ENCODE measurements around the gene TRIM3.

Gene TRIM3

DNA sequence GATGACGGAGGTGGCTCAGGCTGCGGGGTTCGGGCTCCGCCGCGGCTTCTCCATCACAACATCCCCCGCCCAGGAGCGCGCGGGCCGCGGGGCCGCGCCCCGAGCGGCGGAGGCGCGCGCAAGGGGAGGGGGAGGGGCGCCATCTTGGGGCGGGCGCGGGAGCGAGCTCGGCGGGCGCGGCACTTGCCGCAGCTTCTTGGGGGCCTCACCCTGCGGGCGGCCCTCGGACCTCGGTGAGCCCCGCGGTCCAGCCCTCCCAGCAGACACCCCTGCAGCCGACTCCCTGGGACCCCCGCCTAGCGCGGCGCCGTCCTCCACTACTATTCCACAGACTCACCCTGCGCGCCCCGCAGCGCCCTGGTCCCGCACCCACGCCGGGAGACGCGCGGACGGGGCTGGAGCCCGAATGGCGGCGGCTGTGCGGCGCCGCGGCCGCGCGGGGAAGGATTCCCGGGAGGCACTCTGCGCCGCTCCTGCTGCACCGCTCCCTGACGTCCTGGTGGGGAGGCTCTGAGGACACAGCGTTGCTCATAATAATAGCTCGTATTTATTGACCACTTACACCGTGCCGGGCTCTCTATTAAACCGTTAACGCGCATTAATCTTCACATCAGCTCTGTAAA is 54.6 kb downstream of the TRIM3 start, which contains the start of gene APBB1:
TSS of gene APBB1 (minus strand) at position 86 of the 623 bp plus-strand sequence. CDS start 7,747 bp downstream, outside the sequence.
- Histone ChIP-seq H4K8ac (ENCODE audit: low read depth, low read length) (peak within 1 kb of the TSS; percentile 77), H3K4me1 (ENCODE audit: control insufficient read depth, low read depth, low read length) (peaks cover 6% of the 10 kb centered on the region), H2BK5ac (ENCODE audit: low read length) (no peak within 1 kb of the TSS), H3K27me3 (ENCODE audit: insufficient read depth, low read length, poor library complexity) (peaks cover 4% of the 10 kb centered on the region), H2BK120ac (ENCODE audit: low read depth, low read length) (peak within 1 kb of the TSS; percentile 8), H3K79me1 (ENCODE audit: low read length) (no peaks in the 10 kb centered on the region), H4K5ac (ENCODE audit: low read length) (no peak within 1 kb of the TSS), H2BK15ac (replicated peaks; ENCODE audit: low read depth) (no peak within 1 kb of the TSS), H2AK5ac (ENCODE audit: low read length) (no peak within 1 kb of the TSS), H3K4ac (ENCODE audit: low read depth, low read length) (no peak within 1 kb of the TSS), H3K18ac (ENCODE audit: low read length) (peak within 1 kb of the TSS; percentile 54), H3K23ac (ENCODE audit: low read length) (no peak within 1 kb of the TSS), H3K56ac (ENCODE audit: low read length) (peak within 1 kb of the TSS; percentile 97), H3K36me3 (ENCODE audit: control insufficient read depth, insufficient read depth, low read length) (no peaks in the 10 kb centered on the region), H3K4me2 (ENCODE audit: low read length) (peak within 1 kb of the TSS; percentile 76), H3K79me2 (ENCODE audit: control insufficient read depth, insufficient read depth, low read length) (no peaks in the 10 kb centered on the region), H3K4me3 (ENCODE audit: low read length) (peak within 1 kb of the TSS; percentile 71), H3K9ac (ENCODE audit: low read length) (peak within 1 kb of the TSS; percentile 90), H3K27ac (ENCODE audit: low read depth, low read length) (no peak within 1 kb of the TSS)
- no CpG with 5 or more reads among the region's 75 CpGs for WGBS (ENCODE audit: extremely low coverage, insufficient coverage, low lambda C conversion rate)
- peak; percentile 66 for DNase-seq

DNA sequence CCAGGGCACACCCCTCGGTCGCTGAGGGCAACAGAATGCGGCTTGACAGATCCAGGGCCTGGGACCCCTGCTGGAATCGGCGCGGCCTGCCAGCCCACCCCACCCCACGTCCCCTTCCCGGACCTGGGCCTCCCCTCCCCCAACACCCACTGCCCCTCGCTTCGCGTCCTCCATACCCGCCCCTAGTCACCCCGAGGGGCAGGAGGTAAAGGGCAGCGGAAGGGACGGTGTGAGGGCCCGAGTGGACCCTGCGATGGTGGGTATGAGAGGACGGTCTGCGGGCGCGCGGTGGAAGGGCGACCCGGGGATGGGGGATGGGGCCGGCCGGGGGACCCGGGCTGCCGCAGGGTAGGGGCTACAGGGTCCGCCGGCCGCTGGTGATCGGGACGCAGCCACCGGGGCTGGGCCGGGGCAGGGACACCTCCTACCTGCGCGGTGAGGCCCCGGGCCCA is 55.2 kb downstream of the TRIM3 start:
- Histone ChIP-seq H3K4me2 (ENCODE audit: low read length) (peak overlapping the region; percentile 71), H2BK5ac (ENCODE audit: low read length) (no peak overlapping the region), H2AK5ac (ENCODE audit: low read length) (no peak overlapping the region), H3K79me1 (ENCODE audit: low read length) (no peaks in the 10 kb centered on the region), H3K4ac (ENCODE audit: low read depth, low read length) (no peak overlapping the region), H3K79me2 (ENCODE audit: control insufficient read depth, insufficient read depth, low read length) (no peaks in the 10 kb centered on the region), H2BK15ac (replicated peaks; ENCODE audit: low read depth) (no peak overlapping the region), H3K9ac (ENCODE audit: low read length) (peak overlapping the region; percentile 90), H3K56ac (ENCODE audit: low read length) (peak overlapping the region; percentile 97), H3K36me3 (ENCODE audit: control insufficient read depth, insufficient read depth, low read length) (no peaks in the 10 kb centered on the region), H3K27ac (ENCODE audit: low read depth, low read length) (no peak overlapping the region), H3K18ac (ENCODE audit: low read length) (peak overlapping the region; percentile 4), H4K5ac (ENCODE audit: low read length) (no peak overlapping the region), H4K8ac (ENCODE audit: low read depth, low read length) (no peak overlapping the region), H3K4me1 (ENCODE audit: control insufficient read depth, low read depth, low read length) (peaks cover 6% of the 10 kb centered on the region), H3K4me3 (ENCODE audit: low read length) (peak overlapping the region; percentile 71), H3K27me3 (ENCODE audit: insufficient read depth, low read length, poor library complexity) (peaks cover 4% of the 10 kb centered on the region), H3K23ac (ENCODE audit: low read length) (no peak overlapping the region), H2BK120ac (ENCODE audit: low read depth, low read length) (no peak overlapping the region)
- WGBS (ENCODE audit: extremely low coverage, insufficient coverage, low lambda C conversion rate), result no CpG with 5 or more reads among the region's 38 CpGs
- DNase-seq, result peak; percentile 44

DNA sequence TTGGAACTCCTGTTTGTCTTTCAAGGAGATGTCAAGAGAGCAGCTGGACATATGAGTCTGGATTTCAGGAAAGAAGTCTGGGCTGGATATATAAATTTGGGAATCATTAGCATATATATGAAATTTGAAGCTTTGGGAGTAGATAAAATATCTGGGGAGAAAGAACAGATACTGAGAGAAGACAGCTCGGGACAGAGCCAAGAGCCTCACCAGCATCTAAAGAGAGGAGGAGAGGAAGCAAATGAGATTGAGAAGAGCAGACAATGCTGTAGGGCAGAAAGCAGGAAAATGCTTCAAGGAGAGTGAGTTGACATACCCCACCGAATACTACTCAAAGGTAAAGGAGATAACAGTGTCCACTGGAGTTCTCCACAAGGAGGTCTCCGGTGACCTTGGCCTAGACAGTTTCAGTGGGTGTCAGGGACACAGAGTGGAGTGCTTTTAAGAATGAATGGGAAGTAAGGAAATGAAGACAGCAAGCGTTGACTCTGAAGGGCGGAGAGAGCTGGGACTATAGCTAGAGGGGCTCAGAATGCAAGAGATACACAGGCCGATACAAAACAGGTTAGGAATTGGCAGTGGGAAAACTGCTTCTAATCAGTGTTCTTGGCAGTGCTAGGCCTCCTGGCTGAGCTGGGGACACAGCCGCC is 55.7 kb downstream of the TRIM3 start:
- peak overlapping the region; percentile 7 for H3K4me3 ChIP-seq (ENCODE audit: low read length)
- H3K4ac ChIP-seq (ENCODE audit: low read depth, low read length), result no peak overlapping the region
- H3K18ac ChIP-seq (ENCODE audit: low read length), result no peak overlapping the region
- no peak overlapping the region for H4K8ac ChIP-seq (ENCODE audit: low read depth, low read length)
- H3K36me3 ChIP-seq (ENCODE audit: control insufficient read depth, insufficient read depth, low read length), result no peaks in the 10 kb centered on the region
- peak overlapping the region; percentile 90 for H3K9ac ChIP-seq (ENCODE audit: low read length)
- DNase-seq, result no peak
- H3K23ac ChIP-seq (ENCODE audit: low read length), result no peak overlapping the region
- H2BK15ac ChIP-seq (replicated peaks; ENCODE audit: low read depth), result no peak overlapping the region
- no peak overlapping the region for H2BK120ac ChIP-seq (ENCODE audit: low read depth, low read length)
- peaks cover 4% of the 10 kb centered on the region for H3K27me3 ChIP-seq (ENCODE audit: insufficient read depth, low read length, poor library complexity)
- H3K79me1 ChIP-seq (ENCODE audit: low read length), result no peaks in the 10 kb centered on the region
- peak overlapping the region; percentile 97 for H3K56ac ChIP-seq (ENCODE audit: low read length)
- no peak overlapping the region for H2AK5ac ChIP-seq (ENCODE audit: low read length)
- peak overlapping the region; percentile 71 for H3K4me2 ChIP-seq (ENCODE audit: low read length)
- no peak overlapping the region for H2BK5ac ChIP-seq (ENCODE audit: low read length)
- no peak overlapping the region for H3K27ac ChIP-seq (ENCODE audit: low read depth, low read length)
- H3K4me1 ChIP-seq (ENCODE audit: control insufficient read depth, low read depth, low read length), result peaks cover 6% of the 10 kb centered on the region
- H4K5ac ChIP-seq (ENCODE audit: low read length), result no peak overlapping the region
- no CpG with 5 or more reads among the region's 7 CpGs for WGBS (ENCODE audit: extremely low coverage, insufficient coverage, low lambda C conversion rate)
- no peaks in the 10 kb centered on the region for H3K79me2 ChIP-seq (ENCODE audit: control insufficient read depth, insufficient read depth, low read length)

DNA sequence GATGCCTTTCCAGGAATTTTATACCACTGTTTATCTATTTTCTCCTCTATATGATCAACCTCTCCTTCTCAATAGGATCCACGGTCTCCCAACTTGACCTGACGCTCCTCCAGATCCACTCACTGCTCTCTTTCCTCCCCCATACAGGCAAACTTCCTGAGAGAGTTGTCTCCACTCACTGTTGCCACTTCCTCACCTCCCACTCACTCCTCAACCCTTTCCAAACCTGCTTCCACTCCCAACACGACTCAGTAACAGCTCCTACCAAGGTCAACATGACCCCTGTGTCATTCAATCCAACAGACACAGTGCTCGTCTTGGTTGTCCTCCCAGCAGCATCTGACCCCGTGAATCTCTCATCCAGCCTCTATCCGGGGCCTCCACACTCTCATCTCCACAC is 57.9 kb downstream of the TRIM3 start:
- H4K8ac ChIP-seq (ENCODE audit: low read depth, low read length), result no peak overlapping the region
- peaks cover 4% of the 10 kb centered on the region for H3K27me3 ChIP-seq (ENCODE audit: insufficient read depth, low read length, poor library complexity)
- H2BK15ac ChIP-seq (replicated peaks; ENCODE audit: low read depth), result no peak overlapping the region
- no peak overlapping the region for H2AK5ac ChIP-seq (ENCODE audit: low read length)
- H2BK120ac ChIP-seq (ENCODE audit: low read depth, low read length), result no peak overlapping the region
- no peak overlapping the region for H3K4me3 ChIP-seq (ENCODE audit: low read length)
- no peak overlapping the region for H3K23ac ChIP-seq (ENCODE audit: low read length)
- H2BK5ac ChIP-seq (ENCODE audit: low read length), result no peak overlapping the region
- H3K36me3 ChIP-seq (ENCODE audit: control insufficient read depth, insufficient read depth, low read length), result no peaks in the 10 kb centered on the region
- no peak overlapping the region for H3K9ac ChIP-seq (ENCODE audit: low read length)
- H3K4me1 ChIP-seq (ENCODE audit: control insufficient read depth, low read depth, low read length), result peaks cover 6% of the 10 kb centered on the region
- no peaks in the 10 kb centered on the region for H3K79me2 ChIP-seq (ENCODE audit: control insufficient read depth, insufficient read depth, low read length)
- no peak overlapping the region for H3K27ac ChIP-seq (ENCODE audit: low read depth, low read length)
- no peak overlapping the region for H3K56ac ChIP-seq (ENCODE audit: low read length)
- no peak overlapping the region for H3K18ac ChIP-seq (ENCODE audit: low read length)
- WGBS (ENCODE audit: extremely low coverage, insufficient coverage, low lambda C conversion rate), result no CpG with 5 or more reads among the region's 6 CpGs
- H3K79me1 ChIP-seq (ENCODE audit: low read length), result no peaks in the 10 kb centered on the region
- H4K5ac ChIP-seq (ENCODE audit: low read length), result no peak overlapping the region
- no peak overlapping the region for H3K4ac ChIP-seq (ENCODE audit: low read depth, low read length)
- no peak for DNase-seq
- H3K4me2 ChIP-seq (ENCODE audit: low read length), result no peak overlapping the region

DNA sequence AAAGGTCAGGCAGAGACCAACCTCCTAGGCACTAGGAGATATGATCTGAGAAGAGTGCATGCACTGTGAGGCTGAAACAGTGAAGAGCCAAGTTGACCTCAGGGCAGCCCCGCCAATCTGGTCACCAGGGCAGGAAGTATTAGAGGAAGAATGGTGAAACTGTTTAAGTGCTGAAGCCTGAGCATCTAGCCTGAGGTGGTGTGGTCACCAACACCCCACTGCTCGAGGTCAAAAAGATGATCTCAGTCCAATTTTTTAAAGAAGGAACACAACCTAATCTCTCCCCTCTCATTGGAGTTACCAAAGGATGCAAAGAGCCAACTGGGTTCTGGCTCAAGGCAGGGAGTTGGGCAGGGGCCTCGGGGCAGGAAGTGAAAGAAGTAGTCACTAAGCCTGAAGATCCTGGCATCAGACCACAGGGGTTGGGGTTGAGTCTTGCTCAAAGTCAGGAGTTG is 58.8 kb downstream of the TRIM3 start:
- Histone ChIP-seq H3K36me3 (ENCODE audit: control insufficient read depth, insufficient read depth, low read length) (no peaks in the 10 kb centered on the region), H2BK15ac (replicated peaks; ENCODE audit: low read depth) (no peak overlapping the region), H3K23ac (ENCODE audit: low read length) (no peak overlapping the region), H3K4me2 (ENCODE audit: low read length) (no peak overlapping the region), H3K4ac (ENCODE audit: low read depth, low read length) (no peak overlapping the region), H3K9ac (ENCODE audit: low read length) (no peak overlapping the region), H2AK5ac (ENCODE audit: low read length) (no peak overlapping the region), H3K79me2 (ENCODE audit: control insufficient read depth, insufficient read depth, low read length) (no peaks in the 10 kb centered on the region), H3K27me3 (ENCODE audit: insufficient read depth, low read length, poor library complexity) (peaks cover 4% of the 10 kb centered on the region), H3K4me3 (ENCODE audit: low read length) (no peak overlapping the region), H3K18ac (ENCODE audit: low read length) (no peak overlapping the region), H2BK120ac (ENCODE audit: low read depth, low read length) (no peak overlapping the region), H4K5ac (ENCODE audit: low read length) (no peak overlapping the region), H3K56ac (ENCODE audit: low read length) (no peak overlapping the region), H3K79me1 (ENCODE audit: low read length) (no peaks in the 10 kb centered on the region), H4K8ac (ENCODE audit: low read depth, low read length) (no peak overlapping the region), H2BK5ac (ENCODE audit: low read length) (no peak overlapping the region), H3K27ac (ENCODE audit: low read depth, low read length) (no peak overlapping the region), H3K4me1 (ENCODE audit: control insufficient read depth, low read depth, low read length) (peaks cover 6% of the 10 kb centered on the region)
- WGBS (ENCODE audit: extremely low coverage, insufficient coverage, low lambda C conversion rate), result no CpG with 5 or more reads among the region's 3 CpGs
- DNase-seq, result no peak

Measured in mesendoderm (in vitro differentiated cells).